Measurements from ENCODE around the gene EFHD2.

Gene EFHD2

DNA sequence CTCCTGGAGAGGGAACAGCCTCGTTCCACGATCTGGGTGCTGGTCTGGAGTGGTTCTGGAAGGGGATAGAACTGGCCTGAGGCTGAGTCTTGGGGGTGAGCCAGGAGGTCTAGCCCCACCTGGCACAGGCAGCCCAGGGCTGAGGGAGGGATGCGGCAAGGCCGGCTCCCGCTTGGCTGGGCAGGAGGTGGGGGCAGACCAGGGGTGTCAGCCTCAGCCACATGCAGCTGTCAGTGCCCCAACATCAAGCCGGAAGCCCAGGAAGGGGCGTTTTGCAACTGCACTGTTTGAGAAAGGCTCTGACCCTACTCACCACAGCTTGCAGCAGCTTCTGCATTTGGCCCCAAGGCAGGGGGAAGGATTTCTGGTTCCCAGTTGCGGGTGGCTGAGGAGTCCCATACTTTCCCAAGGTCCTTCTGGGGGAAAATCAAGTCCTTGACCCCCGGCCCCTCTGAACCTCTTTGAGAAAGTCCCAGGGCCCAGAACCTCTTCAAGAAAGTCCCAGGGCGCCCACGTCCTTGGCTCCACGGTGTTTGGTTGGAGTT, 2.0 kb downstream of the EFHD2 start:
- intact Hi-C loops (cut with DNase I; ENCODE audit: low total_unique reads) = loop anchor here (5.0 kb wide), 1 partner anchor 84 kb away; no protein-coding TSS in a partner anchor

DNA sequence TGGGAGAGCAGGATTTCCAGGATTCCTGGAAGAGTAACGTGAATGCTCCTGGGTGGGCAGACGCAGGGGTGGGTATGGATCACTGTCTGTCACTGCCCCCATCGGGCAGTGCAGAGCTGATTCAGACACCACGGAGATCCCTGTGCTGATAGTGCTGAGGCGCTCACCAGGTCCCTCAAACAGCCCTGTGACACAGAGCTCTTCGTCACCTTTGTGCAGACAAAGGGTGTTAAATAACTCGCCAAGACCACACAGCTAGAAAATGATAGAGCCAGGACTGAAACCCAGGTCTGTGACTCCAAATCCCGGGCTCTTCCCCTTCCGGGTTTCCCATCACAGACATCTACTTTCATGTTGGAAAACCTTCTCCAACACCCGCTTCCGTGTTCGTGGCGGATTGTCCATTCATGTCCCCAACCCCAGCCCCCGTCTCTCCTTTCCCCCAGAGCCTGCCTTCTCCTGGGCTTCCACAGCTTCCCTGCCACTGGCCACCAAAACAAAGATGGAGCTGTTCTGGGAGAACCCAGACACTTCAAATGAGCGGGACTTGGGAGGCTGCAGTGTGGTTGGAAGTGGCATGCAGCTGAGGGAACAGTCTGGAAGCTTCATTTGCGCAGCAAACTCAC, 2.6 kb downstream of the EFHD2 start:
- Histone ChIP-seq H3K27ac (no peak overlapping the region), H3K4me1 (peaks cover 0 to 52% (median 37%) of the 10 kb centered on the region in 4 donors), H3K36me3 (peaks cover 0 to 9% (median 6%) of the 10 kb centered on the region in 3 donors), H3K4me3 (peak overlapping the region in 1 of 2 donors; percentile 76), H3K27me3 (no peaks in the 10 kb centered on the region), H3K9me3 (no peaks in the 10 kb centered on the region)
- TF ChIP-seq, protein P1, sequence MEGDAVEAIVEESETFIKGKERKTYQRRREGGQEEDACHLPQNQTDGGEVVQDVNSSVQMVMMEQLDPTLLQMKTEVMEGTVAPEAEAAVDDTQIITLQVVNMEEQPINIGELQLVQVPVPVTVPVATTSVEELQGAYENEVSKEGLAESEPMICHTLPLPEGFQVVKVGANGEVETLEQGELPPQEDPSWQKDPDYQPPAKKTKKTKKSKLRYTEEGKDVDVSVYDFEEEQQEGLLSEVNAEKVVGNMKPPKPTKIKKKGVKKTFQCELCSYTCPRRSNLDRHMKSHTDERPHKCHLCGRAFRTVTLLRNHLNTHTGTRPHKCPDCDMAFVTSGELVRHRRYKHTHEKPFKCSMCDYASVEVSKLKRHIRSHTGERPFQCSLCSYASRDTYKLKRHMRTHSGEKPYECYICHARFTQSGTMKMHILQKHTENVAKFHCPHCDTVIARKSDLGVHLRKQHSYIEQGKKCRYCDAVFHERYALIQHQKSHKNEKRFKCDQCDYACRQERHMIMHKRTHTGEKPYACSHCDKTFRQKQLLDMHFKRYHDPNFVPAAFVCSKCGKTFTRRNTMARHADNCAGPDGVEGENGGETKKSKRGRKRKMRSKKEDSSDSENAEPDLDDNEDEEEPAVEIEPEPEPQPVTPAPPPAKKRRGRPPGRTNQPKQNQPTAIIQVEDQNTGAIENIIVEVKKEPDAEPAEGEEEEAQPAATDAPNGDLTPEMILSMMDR (IDR thresholded peaks at IDR 0.05) = no peak
- intact Hi-C loops (cut with DNase I; ENCODE audit: low total_unique reads) = loop anchor here (5.0 kb wide), 1 partner anchor 85 kb away; no protein-coding TSS in a partner anchor
- DNase-seq = no peak

More for the DNA sequence above, 2.0 kb downstream of the EFHD2 start:
- peak; percentile 69 to 76 for DNase-seq
- Histone ChIP-seq H3K27me3 (no peaks in the 10 kb centered on the region), H3K27ac (peak overlapping the region in 1 of 2 donors; percentile 16), H3K4me3 (peak overlapping the region; percentile 73 to 76), H3K36me3 (peaks cover 0 to 9% (median 6%) of the 10 kb centered on the region in 3 donors), H3K4me1 (peaks cover 0 to 58% (median 42%) of the 10 kb centered on the region in 4 donors), H3K9me3 (no peaks in the 10 kb centered on the region)
- TF ChIP-seq, protein P1 (IDR thresholded peaks at IDR 0.05) = no peak

DNA sequence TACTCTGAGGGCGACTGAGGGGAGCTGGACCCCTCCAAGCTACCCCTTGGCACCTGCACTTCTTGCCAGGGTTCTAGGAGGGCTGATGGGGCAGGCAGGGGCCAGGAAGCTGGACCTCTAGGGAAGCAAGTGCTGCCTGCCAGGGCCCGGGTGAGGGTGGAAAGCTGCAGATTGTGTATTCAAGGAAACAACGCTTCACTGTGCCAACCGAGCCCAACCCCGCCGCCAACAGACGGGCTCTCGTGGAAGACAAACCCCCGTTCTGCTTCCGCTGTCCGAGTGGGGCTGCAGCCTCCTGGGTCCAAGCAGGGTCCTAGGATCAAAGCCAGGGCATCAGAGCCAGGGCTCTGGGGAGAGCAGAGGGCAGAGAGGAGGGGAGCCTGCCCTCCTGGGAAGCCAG, 3.2 kb downstream of the EFHD2 start:
- no peak overlapping the region for H3K4me3 ChIP-seq
- intact Hi-C loops (cut with DNase I; ENCODE audit: low total_unique reads) = loop anchor here (5.0 kb wide), 1 partner anchor 86 kb away; no protein-coding TSS in a partner anchor
- TF ChIP-seq, protein P1 (IDR thresholded peaks at IDR 0.05) = no peak
- H3K27ac ChIP-seq = no peak overlapping the region
- H3K36me3 ChIP-seq = peaks cover 0 to 9% (median 6%) of the 10 kb centered on the region in 3 donors
- DNase-seq = no peak
- no peaks in the 10 kb centered on the region for H3K27me3 ChIP-seq
- peaks cover 0 to 47% (median 32%) of the 10 kb centered on the region in 4 donors for H3K4me1 ChIP-seq
- no peaks in the 10 kb centered on the region for H3K9me3 ChIP-seq

DNA sequence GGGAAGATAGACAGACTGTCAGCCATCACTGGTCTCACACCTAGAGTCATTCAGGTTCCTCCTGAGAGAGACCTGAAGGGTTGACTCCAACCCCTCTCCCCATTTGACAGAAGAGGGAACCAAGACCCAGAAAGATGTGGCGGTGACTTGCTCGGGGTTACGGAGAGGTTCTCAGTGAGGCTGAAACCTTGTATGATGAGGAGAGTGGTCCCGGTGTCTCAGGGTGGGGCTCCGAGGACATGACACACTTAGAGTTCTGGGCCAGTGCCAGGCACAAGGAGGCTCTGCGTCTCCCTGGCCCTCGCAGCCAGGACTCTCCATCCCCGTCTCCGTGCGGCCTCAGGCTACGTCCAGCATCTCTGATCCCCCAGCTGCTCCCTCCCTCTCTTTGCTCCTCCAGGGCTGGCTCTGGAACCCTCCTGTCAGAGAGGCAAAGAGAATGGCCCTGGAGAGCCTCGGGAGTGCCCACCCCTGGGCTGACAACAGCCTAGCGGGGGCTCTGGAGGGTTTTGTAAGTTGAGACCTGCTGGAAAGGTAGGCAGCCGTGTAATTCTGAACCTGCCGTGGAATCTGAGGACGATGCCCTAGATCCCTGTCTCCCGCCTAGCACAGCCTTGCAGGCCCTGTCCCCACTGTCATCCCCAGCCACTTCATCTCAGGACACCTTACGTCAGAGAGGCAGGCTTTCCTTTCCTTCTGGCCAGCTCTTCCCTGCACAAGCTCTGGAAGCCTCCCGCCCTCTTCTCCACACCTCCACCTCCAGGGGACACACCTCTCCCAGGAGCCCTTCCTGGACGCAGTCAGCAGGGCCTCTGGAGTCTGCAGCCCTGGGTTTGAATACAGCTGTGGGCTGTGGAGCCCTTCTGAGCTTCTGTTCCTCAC, 4.1 kb downstream of the EFHD2 start:
- DNase-seq = no peak
- intact Hi-C loops (cut with DNase I; ENCODE audit: low total_unique reads) = loop anchor here (5.0 kb wide), 1 partner anchor 87 kb away; no protein-coding TSS in a partner anchor
- Histone ChIP-seq H3K27me3 (no peaks in the 10 kb centered on the region), H3K36me3 (peaks cover 0 to 9% (median 6%) of the 10 kb centered on the region in 3 donors), H3K4me3 (no peak overlapping the region), H3K27ac (no peak overlapping the region), H3K4me1 (peaks cover 0 to 44% (median 30%) of the 10 kb centered on the region in 4 donors), H3K9me3 (no peaks in the 10 kb centered on the region)
- TF ChIP-seq, protein P1 (IDR thresholded peaks at IDR 0.05) = no peak

DNA sequence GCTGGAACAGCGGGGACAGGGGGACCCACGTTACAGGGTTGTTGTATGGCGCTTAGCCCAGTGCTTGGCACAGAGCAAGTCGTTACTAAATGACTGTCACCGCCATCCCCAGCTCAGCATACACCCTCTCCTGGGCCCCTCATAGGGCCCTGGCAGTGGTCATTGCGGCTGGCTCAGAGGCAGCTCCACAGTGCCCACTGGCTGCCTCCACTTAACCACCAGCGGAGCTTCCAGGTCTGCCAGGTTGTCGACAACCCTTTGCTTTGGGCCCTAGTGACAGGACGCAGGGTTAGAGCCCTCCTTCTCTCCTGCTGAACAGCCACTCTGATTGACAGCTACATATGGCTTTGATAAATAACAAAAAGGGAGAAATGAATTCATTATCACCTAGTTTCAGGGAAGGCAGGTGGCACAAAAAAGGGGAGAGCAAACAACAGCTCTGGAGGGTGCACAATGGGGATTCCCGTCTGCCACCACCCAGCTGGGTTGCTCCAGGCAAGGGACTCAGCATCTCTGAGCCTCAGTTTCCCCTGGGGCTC, 4.8 kb downstream of the EFHD2 start:
- Histone ChIP-seq H3K4me3 (no peak overlapping the region), H3K27me3 (no peaks in the 10 kb centered on the region), H3K36me3 (peaks cover 0 to 9% (median 6%) of the 10 kb centered on the region in 3 donors), H3K9me3 (no peaks in the 10 kb centered on the region), H3K27ac (no peak overlapping the region), H3K4me1 (peaks cover 0 to 43% (median 24%) of the 10 kb centered on the region in 4 donors)
- intact Hi-C loops (cut with DNase I; ENCODE audit: low total_unique reads) = loop anchor here (5.0 kb wide), 1 partner anchor 87 kb away; no protein-coding TSS in a partner anchor
- TF ChIP-seq, protein P1 (IDR thresholded peaks at IDR 0.05) = no peak
- DNase-seq = no peak

Measured in tibial artery (tissue), 4 donors.